ACHN (cell line): ENCODE results near the gene CDK18.
A peak's percentile ranks its signal among the peaks of the same experiment; 100 is the strongest.

Experiments used
- DNase-seq: peaks from one replicate; pipeline ENCODE4 v3.0.0-alpha.2; 2015
- in situ Hi-C: cut with HindIII; loops from 2 replicates; pipeline ENCODE4 v1.10.0; 2017; ENCODE audit warnings: low sequenced_read_pairs, low pct_ligation_motif_present, low pct_unique_long_range_greater_than_20kb

CDK18 gene

DNA sequence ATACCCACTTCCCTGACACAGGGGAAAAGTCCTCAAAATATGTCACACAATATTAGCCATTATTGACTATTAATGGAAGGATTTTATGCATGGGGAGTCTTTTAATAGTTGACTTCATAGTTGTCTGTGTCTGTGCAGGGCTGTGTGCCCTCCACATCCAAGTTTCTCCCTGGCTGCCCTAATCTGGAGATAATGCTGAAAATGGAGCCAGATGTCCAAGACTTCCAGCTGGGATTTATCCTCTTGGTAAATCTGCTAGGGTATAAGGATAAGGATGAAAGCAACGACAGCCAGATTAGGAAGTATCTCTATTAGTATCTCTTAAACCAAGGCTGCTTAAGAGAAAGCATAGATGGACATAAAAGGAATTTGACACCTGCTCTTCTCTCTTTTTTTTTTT, 42.1 kb downstream of the CDK18 start:
- in situ Hi-C loops, result no loop called here
- DNase-seq, result no peak

DNA sequence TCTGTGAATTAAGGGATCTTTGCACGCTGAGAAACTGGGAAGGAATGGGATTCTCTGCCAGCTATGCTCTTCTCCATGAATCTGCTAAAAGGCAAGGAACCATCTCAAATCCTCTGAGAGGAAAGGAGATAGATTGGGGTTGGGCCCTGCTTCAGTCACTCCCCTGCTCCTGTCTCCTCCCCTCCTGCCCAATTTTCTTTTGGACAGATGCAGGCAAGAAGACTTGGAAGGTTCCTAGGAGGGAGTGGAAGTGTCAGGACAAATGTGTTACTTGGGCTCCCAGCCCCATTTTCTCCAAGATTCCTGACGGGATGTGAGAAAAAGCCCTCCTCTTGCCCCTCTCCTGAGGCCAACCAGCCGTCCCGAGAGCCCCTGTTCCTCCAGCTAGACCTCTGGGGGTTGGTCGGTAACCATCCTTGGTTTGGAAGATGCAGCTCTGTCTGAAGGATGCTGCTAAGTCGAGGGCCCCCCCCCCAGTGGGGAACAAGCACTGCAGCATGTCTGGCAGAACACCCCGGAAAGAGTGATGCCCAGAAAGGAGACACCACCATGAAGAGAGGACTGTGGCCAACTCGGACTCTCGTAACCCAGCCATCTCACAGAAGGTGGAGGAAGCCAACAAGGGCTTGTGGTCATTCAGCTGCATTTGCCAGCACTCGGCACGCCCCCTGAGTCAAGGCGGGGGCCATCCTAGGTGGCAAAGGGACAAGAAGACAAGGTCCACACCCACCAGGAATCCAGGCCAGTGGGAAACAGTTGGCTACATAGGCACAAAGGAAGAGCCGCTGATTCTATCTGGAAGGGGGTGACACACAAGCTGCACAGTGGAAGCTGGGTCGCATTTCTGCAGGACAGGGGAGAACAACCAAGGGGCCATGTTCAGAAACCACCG, 43.7 kb downstream of the CDK18 start:
- DNase-seq, result no peak
- in situ Hi-C loops, result no loop called here

DNA sequence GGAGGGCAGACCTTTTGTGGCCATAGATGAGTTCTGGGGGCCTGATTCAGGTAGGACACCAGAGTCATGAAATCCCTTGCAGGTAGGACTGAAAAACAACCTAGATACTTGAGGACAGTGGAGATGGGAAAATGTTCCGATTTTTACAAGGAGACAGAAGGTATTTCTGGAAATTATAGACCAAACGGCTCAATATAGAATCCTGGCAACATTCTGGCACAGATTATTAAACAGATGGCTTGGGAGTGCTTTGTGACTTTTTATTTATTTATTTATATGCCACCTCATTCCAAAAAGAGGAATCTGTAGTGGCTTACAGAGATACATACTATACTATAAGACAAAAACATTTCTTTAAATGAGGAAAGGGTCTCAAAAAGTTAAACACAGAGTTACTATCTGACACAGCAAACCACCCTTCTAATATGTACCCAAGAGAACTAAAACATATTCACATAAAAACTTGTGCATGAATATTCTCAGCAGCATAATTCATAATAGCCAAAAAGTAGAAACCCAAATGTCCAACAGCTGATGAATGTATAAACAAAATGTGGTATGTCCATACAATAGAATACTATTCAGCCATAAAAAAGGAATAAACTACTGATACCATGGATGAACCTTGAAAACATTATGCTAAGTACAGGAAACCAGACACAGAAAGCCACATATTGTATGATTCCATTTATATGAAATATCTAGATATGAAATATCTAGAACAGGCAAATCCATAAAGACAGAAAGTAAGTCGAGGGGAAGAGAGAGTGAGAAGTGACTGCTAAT, 49.8 kb downstream of the CDK18 start:
- in situ Hi-C loops, result no loop called here
- DNase-seq, result no peak

DNA sequence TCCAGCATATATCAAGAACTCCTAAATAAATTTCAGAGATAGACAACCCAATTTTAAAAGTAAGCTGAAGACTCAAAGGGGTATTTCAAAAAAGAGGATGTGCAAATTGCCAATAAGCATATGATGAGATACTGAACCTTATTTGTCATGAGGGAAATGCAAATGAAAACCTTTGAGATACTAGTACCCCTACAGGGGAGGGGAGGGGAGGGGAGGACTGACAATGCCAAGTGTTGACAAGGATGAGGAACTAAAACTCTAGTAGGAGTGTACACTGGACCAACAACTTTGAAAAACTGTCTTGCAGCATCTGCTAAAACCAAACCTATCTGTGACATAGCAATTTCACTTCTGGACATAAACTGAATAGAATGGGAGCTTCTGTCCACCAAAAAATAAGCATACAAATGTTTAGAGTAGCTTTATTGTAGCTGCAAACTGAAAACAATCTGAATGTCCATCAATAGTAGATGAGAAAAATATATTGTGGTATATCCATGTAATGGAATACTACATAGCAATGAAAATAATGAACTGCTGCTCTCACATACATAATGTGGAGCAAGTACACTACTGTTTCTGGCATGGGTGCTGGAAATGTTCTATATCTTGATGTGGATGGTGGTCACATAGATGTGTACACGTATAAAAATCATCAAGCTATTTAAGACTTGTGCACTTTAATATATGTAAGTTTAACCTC, 57.2 kb downstream of the CDK18 start:
- in situ Hi-C loops, result no loop called here
- no peak for DNase-seq

DNA sequence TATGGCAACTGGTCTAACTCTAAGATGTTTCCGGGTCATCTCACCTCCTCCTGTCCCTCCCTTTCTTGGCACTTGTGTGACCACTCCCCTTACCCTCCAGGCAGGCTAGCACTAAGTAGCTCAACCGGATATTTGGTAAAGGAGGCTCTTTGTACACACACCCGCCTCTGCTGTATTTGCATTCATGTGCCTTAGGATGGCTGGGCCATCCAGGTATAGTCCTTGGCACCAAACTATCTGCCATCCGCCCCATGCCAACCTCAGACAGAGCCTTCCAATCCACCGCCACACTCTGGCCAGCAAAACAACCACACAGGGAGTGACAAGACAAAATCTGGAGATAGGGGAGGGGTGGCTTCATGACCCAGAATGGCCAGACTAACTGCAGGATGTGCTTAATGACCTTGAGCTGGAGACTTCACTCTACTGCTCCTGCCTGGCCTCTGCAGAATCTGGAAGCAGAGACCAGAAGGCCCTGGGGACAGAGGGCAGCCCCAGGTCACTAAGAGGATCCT, 59.5 kb downstream of the CDK18 start:
- in situ Hi-C loops, result no loop called here
- DNase-seq, result no peak

DNA sequence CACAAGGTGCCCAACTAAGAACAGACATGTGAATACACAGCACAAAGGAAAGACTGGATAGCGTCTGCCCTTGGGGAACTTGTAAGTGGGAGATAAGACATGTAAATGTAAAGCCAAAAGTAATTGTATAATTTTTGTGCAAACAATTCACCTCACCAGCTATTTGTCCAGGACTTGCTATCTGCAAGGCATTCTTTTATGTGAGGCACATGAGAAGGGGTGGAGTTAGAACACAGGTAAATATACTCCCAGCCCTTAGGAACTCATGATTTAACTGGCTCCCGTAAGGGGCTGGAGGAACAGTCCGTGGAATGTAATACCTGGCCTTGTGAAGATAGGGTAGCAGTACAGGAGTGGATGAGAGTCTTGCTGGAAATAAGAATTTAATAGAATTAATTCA, 61.3 kb downstream of the CDK18 start:
- in situ Hi-C loops, result no loop called here

DNA sequence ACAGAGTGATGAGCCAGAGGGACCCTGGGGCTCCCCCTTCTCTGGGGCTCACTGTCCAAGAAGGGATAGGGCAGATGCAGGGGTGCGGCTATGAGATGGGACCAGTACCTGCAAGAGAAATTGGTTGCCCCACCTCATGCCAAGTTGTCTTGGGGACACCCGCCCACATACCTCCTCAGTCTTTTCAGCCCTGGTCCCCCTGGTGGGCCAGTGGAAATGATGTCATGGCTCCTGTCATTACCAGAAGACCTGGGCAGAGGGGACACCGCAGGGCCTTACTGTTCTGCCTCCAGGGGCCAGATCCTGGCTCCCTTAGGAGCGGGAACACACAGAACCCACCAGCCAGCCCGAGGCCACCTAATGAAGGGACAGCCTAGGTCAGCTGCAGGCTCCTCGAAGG, 63.2 kb downstream of the CDK18 start:
- DNase-seq, result no peak
- in situ Hi-C loops, result no loop called here

More for the DNA sequence above, 61.3 kb downstream of the CDK18 start:
- DNase-seq, result no peak

DNA sequence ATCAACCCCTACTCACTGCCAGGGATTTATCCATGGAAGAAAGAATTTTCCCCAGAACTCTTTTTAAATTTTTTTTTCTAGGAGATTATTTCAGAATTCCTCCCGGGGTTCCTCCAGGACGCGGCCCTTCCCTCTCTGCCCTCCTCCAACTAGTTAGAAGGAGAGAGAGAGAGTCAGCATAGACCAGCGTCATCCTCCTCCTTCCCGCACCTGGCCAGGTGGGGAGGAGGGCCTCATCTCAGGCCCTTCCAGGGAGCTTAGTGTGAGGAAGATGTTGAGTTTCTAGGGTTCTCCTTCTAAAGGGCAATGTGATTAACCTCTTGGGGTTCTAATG, 63.6 kb downstream of the CDK18 start:
- in situ Hi-C loops, result no loop called here
- DNase-seq, result no peak

DNA sequence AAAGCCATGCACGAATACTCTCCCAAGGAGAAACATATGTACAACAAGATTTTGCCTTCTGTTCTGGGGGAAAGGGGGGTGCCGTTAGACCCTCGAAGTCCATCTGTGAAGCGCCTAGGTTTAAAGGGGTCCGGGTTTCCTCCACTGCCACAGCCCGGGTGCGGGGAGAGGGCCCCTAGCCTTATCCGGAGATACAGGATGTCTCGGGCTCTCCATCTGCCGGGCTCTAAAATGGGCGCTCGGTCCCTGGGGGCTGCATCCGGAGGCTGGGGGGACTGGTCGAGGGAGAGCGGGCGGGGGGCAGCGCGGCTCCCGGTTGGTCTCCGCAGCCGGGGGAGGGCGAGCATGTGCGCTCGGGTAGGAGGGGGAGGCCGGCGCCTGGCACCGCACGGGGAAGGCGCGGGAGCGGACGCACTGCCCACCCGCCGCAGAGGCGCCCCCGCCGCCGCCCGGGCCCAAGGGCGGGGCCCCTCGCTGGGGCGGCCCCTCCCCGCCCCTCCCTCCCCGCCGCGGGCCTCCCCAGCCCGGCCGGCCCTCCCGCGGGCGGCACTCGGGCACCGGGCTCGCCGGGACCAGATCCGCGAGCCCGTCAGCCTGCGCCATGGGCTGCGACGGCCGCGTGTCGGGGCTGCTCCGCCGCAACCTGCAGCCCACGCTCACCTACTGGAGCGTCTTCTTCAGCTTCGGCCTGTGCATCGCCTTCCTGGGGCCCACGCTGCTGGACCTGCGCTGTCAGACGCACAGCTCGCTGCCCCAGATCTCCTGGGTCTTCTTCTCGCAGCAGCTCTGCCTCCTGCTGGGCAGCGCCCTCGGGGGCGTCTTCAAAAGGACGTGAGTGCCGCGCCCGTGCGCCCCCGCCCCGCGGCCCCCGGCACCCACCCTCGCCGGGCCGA, 64.2 kb downstream of the CDK18 start:
- DNase-seq, result peak; percentile 13
- in situ Hi-C loops, result no loop called here

DNA sequence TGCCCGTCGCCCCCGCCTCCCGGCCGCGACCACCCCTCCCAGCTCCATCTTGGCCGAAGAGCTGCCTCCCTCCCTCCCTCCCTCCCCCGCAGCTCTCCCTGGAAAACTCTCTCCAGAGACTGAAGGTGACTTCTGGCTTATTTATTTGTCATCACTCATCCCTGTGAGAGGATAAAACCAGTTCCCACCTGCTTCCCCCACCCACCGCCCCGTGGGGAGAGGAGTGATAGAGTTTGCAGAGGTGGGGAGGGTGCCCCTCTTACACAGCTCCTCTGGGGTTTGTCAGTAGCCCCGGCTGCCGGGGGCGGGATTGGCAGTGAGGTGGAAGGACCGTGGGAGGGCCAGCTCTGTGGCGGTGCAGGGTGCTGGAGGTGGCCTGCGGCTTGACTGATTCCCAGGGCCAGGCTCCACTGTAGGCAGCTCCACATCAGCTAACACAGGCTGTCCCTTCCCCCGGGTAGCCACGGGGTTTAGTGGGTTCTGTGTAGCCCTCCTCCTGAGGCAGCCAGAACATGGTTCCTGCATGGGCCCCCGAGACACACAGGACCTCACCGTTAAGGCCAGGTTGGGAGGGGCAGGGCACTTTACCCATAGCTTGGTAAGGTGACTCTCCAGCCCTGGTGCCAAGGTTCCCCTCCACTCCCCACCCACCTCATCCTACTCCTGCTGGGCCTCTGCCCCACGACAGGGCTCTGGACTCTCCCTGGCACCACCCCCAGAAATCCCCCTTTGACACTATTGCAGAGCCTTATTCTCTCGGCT, 65.1 kb downstream of the CDK18 start:
- in situ Hi-C loops, result no loop called here
- DNase-seq, result no peak

DNA sequence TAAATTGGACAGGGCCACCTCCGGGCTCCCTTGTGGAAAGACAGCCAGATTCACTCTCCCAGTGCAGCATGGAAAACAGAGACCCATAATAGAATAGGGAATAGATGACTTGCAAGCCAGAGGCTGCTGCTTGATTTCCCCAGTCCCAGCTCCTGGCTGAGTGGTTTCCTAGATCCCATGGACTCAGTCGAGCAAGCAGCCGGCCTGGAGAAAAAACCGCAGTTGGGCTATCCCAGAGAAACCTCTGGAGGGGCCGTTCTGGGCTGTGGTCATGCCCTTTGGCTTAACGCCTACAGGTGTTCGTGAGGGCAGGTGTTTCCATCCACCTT, 65.7 kb downstream of the CDK18 start:
- in situ Hi-C loops, result no loop called here

DNA sequence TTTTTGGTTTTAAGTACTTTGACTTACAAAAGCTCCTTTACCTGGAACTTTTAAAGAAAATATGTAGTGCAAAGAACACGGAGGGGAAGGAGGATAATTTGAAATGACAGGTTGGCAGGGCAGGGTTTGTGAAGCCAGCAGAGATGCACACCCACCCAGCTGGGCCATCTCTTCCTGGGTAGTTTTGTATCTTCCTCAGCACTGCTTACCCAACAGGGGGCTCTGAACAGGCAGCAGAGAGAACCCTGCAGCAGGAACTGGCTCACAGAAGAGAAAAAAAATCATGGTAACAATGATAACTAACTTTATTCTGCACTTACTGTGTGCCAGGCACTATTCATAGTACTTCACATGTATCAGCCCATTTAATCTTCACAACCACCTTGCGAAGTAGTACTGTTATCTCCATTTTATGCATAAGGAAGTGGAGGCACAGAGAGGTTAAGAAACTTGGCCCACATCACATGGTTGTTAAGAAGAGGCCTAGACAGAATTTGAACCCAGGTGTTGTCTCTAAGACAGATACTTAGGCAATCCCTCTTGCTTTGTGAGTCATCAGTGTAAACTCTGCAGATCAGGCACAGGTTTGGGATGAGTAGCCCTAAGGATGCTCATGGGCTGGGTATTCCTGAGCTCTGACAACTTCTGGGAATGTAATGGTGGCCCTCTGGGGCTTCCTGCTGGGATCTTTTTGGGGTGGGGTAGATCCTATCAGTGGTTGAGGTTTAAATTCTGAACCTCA, 66.5 kb downstream of the CDK18 start:
- DNase-seq, result no peak
- in situ Hi-C loops, result no loop called here

More for the DNA sequence above, 65.7 kb downstream of the CDK18 start:
- DNase-seq, result no peak

DNA sequence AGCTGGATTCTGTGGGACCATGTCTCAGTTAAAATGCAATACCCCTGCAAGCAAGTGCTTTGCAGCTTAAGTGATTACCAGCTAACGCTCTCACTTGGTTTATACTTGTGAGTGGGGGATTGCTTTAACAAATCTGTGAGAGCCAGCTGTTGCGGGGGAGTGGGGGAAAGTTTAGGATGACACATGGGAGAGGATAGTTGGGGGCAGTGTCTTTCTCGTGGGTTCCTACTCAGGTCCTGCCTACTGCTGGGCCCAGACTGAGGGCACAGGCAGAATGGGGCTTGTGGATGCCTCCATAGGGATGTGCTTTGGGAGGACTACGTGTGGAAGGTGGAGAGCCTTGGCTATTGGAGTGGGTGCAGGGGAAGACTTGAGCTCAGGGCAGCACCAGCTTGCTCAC, 67.3 kb downstream of the CDK18 start:
- no peak for DNase-seq
- in situ Hi-C loops, result no loop called here

DNA sequence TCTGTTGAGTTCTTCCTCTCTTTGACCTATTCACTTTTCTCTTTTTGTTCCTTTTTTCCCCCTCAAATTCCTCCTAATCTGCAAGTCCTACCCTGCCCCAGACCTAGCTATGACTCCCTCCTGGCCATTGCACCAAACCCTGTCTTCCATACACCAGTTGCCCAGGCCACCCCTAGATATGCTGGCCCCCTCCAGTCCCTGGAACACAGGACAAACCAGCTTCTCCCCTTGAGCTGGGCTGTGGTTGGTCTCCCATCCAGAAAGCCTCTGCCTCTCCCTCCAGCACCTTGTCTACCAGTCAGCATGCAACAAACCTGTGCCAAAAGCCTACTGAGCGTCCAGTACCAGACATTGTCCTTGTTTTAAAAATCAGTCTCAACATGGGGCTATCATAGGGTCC, 68.0 kb downstream of the CDK18 start:
- DNase-seq, result no peak
- in situ Hi-C loops, result no loop called here

DNA sequence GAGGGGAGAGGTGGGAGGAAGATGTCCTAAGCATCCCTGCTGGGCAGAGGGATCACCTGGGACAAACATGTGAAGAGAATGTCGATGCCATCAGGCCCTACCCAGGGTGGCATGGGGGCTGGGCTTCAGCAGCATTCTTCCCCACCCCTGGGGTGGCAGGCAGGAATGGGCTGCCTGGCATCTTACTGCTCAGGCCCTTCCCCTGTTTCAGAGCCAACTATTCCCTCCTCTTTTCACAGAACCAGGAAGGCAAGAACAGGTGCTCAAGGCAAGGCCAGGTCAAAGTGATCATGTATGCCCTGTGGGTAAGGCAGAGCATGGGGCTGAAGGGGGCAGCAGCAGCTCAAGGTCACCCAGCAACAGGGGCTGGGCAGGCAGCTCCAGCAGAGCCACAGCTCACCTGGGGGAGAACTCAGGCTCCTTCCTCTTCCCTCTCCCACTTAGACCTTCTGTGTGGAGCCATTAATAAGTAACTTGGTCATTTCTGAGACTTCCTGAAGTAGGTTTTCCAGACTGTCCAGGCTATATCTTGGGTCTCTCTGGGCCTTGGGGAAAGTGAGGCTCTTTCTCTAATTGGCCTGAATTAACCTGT, 70.9 kb downstream of the CDK18 start:
- in situ Hi-C loops, result no loop called here
- DNase-seq, result no peak

DNA sequence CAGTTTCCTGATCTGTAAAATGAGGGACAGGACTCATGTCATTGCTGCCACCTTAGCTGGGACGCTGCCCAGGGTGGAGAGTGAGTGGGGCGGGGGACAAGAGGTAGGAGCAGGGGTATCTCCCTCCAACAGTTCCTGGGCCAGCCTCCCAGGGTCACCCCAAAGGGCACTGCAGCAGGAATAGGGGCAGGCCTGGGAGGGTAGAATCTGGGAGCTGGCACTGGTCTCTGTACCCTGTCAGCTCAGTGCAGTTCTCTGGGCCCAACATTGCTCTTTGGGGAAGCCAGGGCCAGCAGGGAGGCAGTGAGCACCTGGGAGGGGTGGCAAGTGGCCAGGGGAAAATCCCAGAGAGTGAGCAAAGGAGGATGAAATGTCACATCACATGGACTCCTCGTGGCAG, 71.5 kb downstream of the CDK18 start:
- DNase-seq, result no peak
- in situ Hi-C loops, result no loop called here
